Measurements from ENCODE around the gene ARHGEF7.

DNA sequence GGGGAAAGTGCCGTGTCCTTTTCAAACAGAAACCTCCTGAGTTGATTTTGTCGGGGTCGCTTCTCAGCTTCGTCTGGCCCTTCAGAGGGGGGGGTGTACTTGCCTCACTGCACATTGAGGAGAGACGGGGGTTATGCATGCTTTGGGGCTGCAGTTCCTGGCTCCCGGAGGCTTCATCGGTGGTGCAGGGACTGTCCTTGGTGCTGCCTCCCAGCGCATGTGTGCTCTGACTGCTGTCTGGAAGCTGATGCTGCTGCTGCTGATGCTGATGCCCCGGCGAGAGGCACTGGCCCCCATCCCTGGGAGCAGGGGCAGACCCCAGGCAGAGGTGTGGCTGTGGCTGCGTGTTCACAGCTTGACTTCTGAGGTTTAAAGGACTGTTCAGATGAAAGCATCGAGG, 91.0 kb downstream of the ARHGEF7 start:
- TF ChIP-seq, protein P1, sequence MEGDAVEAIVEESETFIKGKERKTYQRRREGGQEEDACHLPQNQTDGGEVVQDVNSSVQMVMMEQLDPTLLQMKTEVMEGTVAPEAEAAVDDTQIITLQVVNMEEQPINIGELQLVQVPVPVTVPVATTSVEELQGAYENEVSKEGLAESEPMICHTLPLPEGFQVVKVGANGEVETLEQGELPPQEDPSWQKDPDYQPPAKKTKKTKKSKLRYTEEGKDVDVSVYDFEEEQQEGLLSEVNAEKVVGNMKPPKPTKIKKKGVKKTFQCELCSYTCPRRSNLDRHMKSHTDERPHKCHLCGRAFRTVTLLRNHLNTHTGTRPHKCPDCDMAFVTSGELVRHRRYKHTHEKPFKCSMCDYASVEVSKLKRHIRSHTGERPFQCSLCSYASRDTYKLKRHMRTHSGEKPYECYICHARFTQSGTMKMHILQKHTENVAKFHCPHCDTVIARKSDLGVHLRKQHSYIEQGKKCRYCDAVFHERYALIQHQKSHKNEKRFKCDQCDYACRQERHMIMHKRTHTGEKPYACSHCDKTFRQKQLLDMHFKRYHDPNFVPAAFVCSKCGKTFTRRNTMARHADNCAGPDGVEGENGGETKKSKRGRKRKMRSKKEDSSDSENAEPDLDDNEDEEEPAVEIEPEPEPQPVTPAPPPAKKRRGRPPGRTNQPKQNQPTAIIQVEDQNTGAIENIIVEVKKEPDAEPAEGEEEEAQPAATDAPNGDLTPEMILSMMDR (IDR thresholded peaks at IDR 0.05; ENCODE audit: insufficient read depth, low read length, poor library complexity, severe bottlenecking) = no peak
- no peak for TF ChIP-seq EZH2phosphoT487 (conservative IDR thresholded peaks at IDR 0.05; ENCODE audit: low read length)

All from SU-DHL-6 (cell line).